PC-3 (cell line): ENCODE data around the gene FBXO15. TPM values are rescaled to one million over a fixed set of nuclear protein-coding genes. Genes with fewer than 3 reads are reported as not detected.

Experiments
- ATAC-seq: fragments of 200-7000 bp; cut with Tn5 transposase; 2 replicates; pipeline ENCODE4 v1.9.1; 2020; ENCODE audit warnings: mild to moderate bottlenecking, moderate library complexity
- BruUV-seq: library from RNA; stranded (reverse); fragments of 400-500 nt; replicated peaks from 2 replicates; lab custom pipeline; 2021; lab: Mats Ljungman, UMichigan
- CTCF ChIA-PET: fragments of 300-600 bp; sonication (Branson Sonifier 250); formaldehyde crosslinking; loops from one replicate; lab custom pipeline; 2022; ENCODE audit warnings: antibody characterized with exemption; lab: Charles Lee
- POLR2A ChIA-PET: fragments of 300-600 bp; sonication (Branson Sonifier 250); formaldehyde crosslinking; loops from one replicate; lab custom pipeline; 2022; ENCODE audit warnings: antibody characterized with exemption; ENCODE audit not compliant: unreplicated experiment; lab: Charles Lee
- DNase-seq: peaks from one replicate; pipeline ENCODE4 v3.0.0-alpha.2; 2015
- H2AFZ ChIP-seq: fragments of 300-600 bp; sonication (generic); 2 replicates; pipeline ENCODE4 v1.6.0; 2016; ENCODE audit warnings: antibody characterized with exemption, low read length
- H3F3A ChIP-seq: fragments of 300-600 bp; sonication (generic); one replicate; pipeline ENCODE4 v1.6.0; 2017; ENCODE audit warnings: antibody characterized with exemption, low read length, control low read depth, mild to moderate bottlenecking; ENCODE audit not compliant: unreplicated experiment
- H3K27ac ChIP-seq: fragments of 300-600 bp; sonication (generic); 2 replicates; pipeline ENCODE4 v1.5.1; 2016; ENCODE audit warnings: mild to moderate bottlenecking, low read length
- H3K27me3 ChIP-seq: fragments of 300-600 bp; sonication (generic); 2 replicates; pipeline ENCODE4 v1.6.1; 2016; ENCODE audit warnings: low read length, mixed read lengths
- H3K36me3 ChIP-seq: fragments of 300-600 bp; sonication (generic); 2 replicates; pipeline ENCODE4 v1.6.1; 2016; ENCODE audit warnings: low read depth, mixed run types, low read length, mixed read lengths
- H3K4me1 ChIP-seq: fragments of 300-600 bp; sonication (generic); 2 replicates; pipeline ENCODE4 v1.5.1; 2016; ENCODE audit warnings: low read length; ENCODE audit not compliant: insufficient read depth
- H3K4me2 ChIP-seq: fragments of 300-600 bp; sonication (generic); 2 replicates; pipeline ENCODE4 v1.6.0; 2016; ENCODE audit warnings: low read length
- H3K4me3 ChIP-seq: fragments of 300-600 bp; sonication (generic); 2 replicates; pipeline ENCODE4 v1.5.1; 2016; ENCODE audit warnings: mild to moderate bottlenecking, low read length, mixed read lengths
- H3K79me2 ChIP-seq: fragments of 300-600 bp; sonication (generic); 2 replicates; pipeline ENCODE4 v1.6.1; 2017; ENCODE audit warnings: low read length, mixed read lengths
- H3K9ac ChIP-seq: fragments of 300-600 bp; sonication (generic); 2 replicates; pipeline ENCODE4 v1.6.0; 2016; ENCODE audit warnings: mild to moderate bottlenecking, low read length
- H3K9me2 ChIP-seq: fragments of 300-600 bp; sonication (generic); replicated peaks from 2 replicates; pipeline ENCODE4 v1.6.1; 2016; ENCODE audit warnings: mixed run types, low read length, mixed read lengths
- H3K9me3 ChIP-seq: fragments of 300-600 bp; sonication (generic); 2 replicates; pipeline ENCODE4 v1.6.1; 2016; ENCODE audit warnings: low read length, mixed read lengths
- H4K20me1 ChIP-seq: fragments of 300-600 bp; sonication (generic); 2 replicates; pipeline ENCODE4 v1.6.1; 2016; ENCODE audit warnings: low read length, mixed read lengths
- EZH2 ChIP-seq: fragments of 300-600 bp; sonication (generic); IDR thresholded peaks from one replicate; pipeline ENCODE4 v1.6.1; 2017; ENCODE audit warnings: antibody characterized with exemption, mild to moderate bottlenecking, low read length; ENCODE audit not compliant: unreplicated experiment
- EZH2phosphoT487 ChIP-seq: fragments of 300-600 bp; sonication (generic); IDR thresholded peaks from 2 replicates; pipeline ENCODE4 v1.6.1; 2018; ENCODE audit warnings: mild to moderate bottlenecking, antibody characterized with exemption, low read length, borderline replicate concordance
- intact Hi-C: fragments of 100-400 bp; cut with micrococcal nuclease; formaldehyde crosslinking; loops from 2 replicates; pipeline ENCODE4 v1.9.0; 2023
- total RNA-seq: library from RNA; depleted of rRNA; stranded (reverse); fragments of >200 nt; gene quantifications from 2 replicates; pipeline ENCODE4 v1.2.3, GENCODE V29; 2014
- TF ChIP-seq, protein P1 (sequence below): fragments of 300-600 bp; sonication (generic); conservative IDR thresholded peaks from 2 replicates; pipeline ENCODE4 v1.5.1; 2017; ENCODE audit warnings: antibody characterized with exemption, low read depth, mild to moderate bottlenecking, low read length

Gene FBXO15
- total RNA-seq, 1 experiment from 2014 or later = 0.87 TPM

GRCh38 chr18:74178884-74179283, 31.2 kb upstream of the FBXO15 start:
- no peaks in the 10 kb centered on the region for H3K36me3 ChIP-seq
- no peaks in the 10 kb centered on the region for H3F3A ChIP-seq
- DNase-seq (no peak), ATAC-seq (no peak)
- H3K9ac ChIP-seq = no peak overlapping the region
- no peak overlapping the region for H3K4me2 ChIP-seq
- no peaks in the 10 kb centered on the region for H4K20me1 ChIP-seq
- no peaks in the 10 kb centered on the region for H3K79me2 ChIP-seq
- TF ChIP-seq, protein P1, sequence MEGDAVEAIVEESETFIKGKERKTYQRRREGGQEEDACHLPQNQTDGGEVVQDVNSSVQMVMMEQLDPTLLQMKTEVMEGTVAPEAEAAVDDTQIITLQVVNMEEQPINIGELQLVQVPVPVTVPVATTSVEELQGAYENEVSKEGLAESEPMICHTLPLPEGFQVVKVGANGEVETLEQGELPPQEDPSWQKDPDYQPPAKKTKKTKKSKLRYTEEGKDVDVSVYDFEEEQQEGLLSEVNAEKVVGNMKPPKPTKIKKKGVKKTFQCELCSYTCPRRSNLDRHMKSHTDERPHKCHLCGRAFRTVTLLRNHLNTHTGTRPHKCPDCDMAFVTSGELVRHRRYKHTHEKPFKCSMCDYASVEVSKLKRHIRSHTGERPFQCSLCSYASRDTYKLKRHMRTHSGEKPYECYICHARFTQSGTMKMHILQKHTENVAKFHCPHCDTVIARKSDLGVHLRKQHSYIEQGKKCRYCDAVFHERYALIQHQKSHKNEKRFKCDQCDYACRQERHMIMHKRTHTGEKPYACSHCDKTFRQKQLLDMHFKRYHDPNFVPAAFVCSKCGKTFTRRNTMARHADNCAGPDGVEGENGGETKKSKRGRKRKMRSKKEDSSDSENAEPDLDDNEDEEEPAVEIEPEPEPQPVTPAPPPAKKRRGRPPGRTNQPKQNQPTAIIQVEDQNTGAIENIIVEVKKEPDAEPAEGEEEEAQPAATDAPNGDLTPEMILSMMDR = no peak
- TF ChIP-seq EZH2phosphoT487 (no peak), EZH2 (no peak)
- H3K4me1 ChIP-seq = 0 out of 2 replicates have a peak, but pooled peaks cover 5% of the 10 kb centered on the region
- ChIA-PET CTCF (no interaction called here), POLR2A (no interaction called here)
- intact Hi-C loops = no loop called here
- peaks cover 28% of the 10 kb centered on the region for H3K27me3 ChIP-seq
- no peak overlapping the region for H3K4me3 ChIP-seq
- no peak overlapping the region for H3K27ac ChIP-seq
- no peak overlapping the region for H2AFZ ChIP-seq
- H3K9me3 ChIP-seq = no peaks in the 10 kb centered on the region
- no peaks in the 10 kb centered on the region for H3K9me2 ChIP-seq
- BruUV-seq = no TSS peak

GRCh38 chr18:74175658-74176057, 28.0 kb upstream of the FBXO15 start:
- DNase-seq (no peak), ATAC-seq (no peak)
- Histone ChIP-seq H3K4me2 (no peak overlapping the region), H3K4me1 (no peaks in the 10 kb centered on the region), H3K79me2 (no peaks in the 10 kb centered on the region), H3K9ac (no peak overlapping the region), H3K27ac (no peak overlapping the region), H4K20me1 (no peaks in the 10 kb centered on the region), H3K27me3 (peaks cover 34% of the 10 kb centered on the region), H2AFZ (no peak overlapping the region), H3K4me3 (no peak overlapping the region), H3K9me2 (no peaks in the 10 kb centered on the region), H3K36me3 (no peaks in the 10 kb centered on the region), H3F3A (no peaks in the 10 kb centered on the region), H3K9me3 (no peaks in the 10 kb centered on the region)
- BruUV-seq = no TSS peak
- TF ChIP-seq, protein P1 = no peak
- no peak for TF ChIP-seq EZH2
- TF ChIP-seq EZH2phosphoT487 = no peak
- intact Hi-C loops = no loop called here
- CTCF ChIA-PET = no interaction called here
- POLR2A ChIA-PET = no interaction called here

DNA sequence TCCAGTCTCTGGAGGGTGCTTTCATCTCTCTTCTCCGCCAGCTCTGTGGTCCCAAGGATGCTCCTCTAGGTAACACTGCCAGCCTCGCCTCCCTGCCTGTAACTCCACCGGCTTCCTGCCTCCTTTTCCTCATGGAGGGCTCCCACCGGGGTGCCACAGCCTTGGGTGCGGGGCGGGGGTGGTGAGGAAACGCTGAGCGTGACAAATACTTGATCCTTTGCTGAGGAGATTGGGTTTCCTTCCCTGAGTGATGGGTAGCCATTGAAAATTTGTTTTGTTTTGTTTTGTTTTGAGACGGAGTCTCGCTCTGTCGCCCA, 25.8 kb upstream of the FBXO15 start:
- intact Hi-C loops = no loop called here
- Histone ChIP-seq H3K36me3 (no peaks in the 10 kb centered on the region), H3K4me3 (no peak overlapping the region), H3K9me3 (no peaks in the 10 kb centered on the region), H2AFZ (no peak overlapping the region), H3K4me1 (no peaks in the 10 kb centered on the region), H3F3A (no peaks in the 10 kb centered on the region), H3K9ac (no peak overlapping the region), H3K4me2 (no peak overlapping the region), H3K27ac (no peak overlapping the region), H4K20me1 (no peaks in the 10 kb centered on the region), H3K27me3 (peaks cover 45% of the 10 kb centered on the region), H3K9me2 (no peaks in the 10 kb centered on the region), H3K79me2 (no peaks in the 10 kb centered on the region)
- TF ChIP-seq EZH2 (no peak), EZH2phosphoT487 (no peak)
- TF ChIP-seq, protein P1 = no peak
- ATAC-seq (no peak), DNase-seq (no peak)
- ChIA-PET POLR2A (interaction anchor here (0.6 kb wide), 1 partner anchor 14 kb away, joined by 3 read pairs; no protein-coding TSS in a partner anchor), CTCF (no interaction called here)
- no TSS peak for BruUV-seq
